Uterus (tissue), 4 donors: Measurements from ENCODE around the gene CDK4. TPM values are rescaled to one million over a fixed set of nuclear protein-coding genes. Genes with fewer than 3 reads are reported as not detected.

Experiments
- DNase-seq, 2 donors: peaks; one replicate each; pipeline ENCODE4 v3.0.0-alpha.2; 2019 to 2020
- H3K27ac ChIP-seq, 2 donors: fragments of 200-600 bp; sonication (generic); 1 replicate in 1 of 2; 2 replicates in 1 of 2; pipeline ENCODE4 v1.5.1; 2016 to 2018
- H3K27me3 ChIP-seq, 2 donors: fragments of 200-600 bp; sonication (generic); one replicate each; pipeline ENCODE4 v1.5.1; 2018 to 2019; ENCODE audit warnings: control low read depth in 1 of 2
- H3K36me3 ChIP-seq, 2 donors: fragments of 200-600 bp; sonication (generic); one replicate each; pipeline ENCODE4 v1.5.1; 2019; ENCODE audit warnings: control low read depth in 1 of 2
- H3K4me1 ChIP-seq, 2 donors: fragments of 200-600 bp; sonication (generic); one replicate each; pipeline ENCODE4 v1.5.1; 2018 to 2019; ENCODE audit warnings: control low read depth in 1 of 2
- H3K4me3 ChIP-seq, 2 donors: fragments of 200-600 bp; sonication (generic); 1 replicate in 1 of 2; 2 replicates in 1 of 2; pipeline ENCODE4 v1.5.1; 2018 to 2019; ENCODE audit warnings: mild to moderate bottlenecking in 1 of 2
- H3K9me3 ChIP-seq, 2 donors: fragments of 200-600 bp; sonication (generic); one replicate each; pipeline ENCODE4 v1.5.1; 2019; ENCODE audit warnings: control low read depth in 1 of 2
- CTCF ChIP-seq, 4 experiments: fragments of 200-600 bp in 2 of 4; fragments of 450-650 bp in 2 of 4; sonication (generic) in 2 of 4; IDR thresholded peaks; one replicate each; pipeline ENCODE4 v1.5.1; 2016 to 2019; ENCODE audit warnings: antibody characterized with exemption in 4 of 4, mild to moderate bottlenecking in 2 of 4, moderate library complexity in 1 of 4
- POLR2A ChIP-seq, 2 donors: fragments of 450-650 bp; IDR thresholded peaks; one replicate each; pipeline ENCODE4 v1.6.1; 2016; ENCODE audit warnings: antibody characterized with exemption in 2 of 2, mild to moderate bottlenecking in 1 of 2, moderate library complexity in 1 of 2
- intact Hi-C: fragments of 100-400 bp; cut with DNase I; formaldehyde crosslinking; loops from one replicate; pipeline ENCODE4 v1.15.1; 2023; ENCODE audit warnings: low total_unique reads
- total RNA-seq, 4 donors: library from RNA; depleted of rRNA in 3 of 4; stranded (reverse); fragments of >200 nt in 3 of 4; gene quantifications; one replicate each; pipeline versions ENCODE4 v1.1.0 to v1.2.4, GENCODE V29; 2014 to 2023
- donor health status: DM: yes; HTN: yes; CAD: no.

Gene CDK4
- total RNA-seq, 4 donors from 2014 or later, result 60.0 to 190 (median 110) TPM

DNA sequence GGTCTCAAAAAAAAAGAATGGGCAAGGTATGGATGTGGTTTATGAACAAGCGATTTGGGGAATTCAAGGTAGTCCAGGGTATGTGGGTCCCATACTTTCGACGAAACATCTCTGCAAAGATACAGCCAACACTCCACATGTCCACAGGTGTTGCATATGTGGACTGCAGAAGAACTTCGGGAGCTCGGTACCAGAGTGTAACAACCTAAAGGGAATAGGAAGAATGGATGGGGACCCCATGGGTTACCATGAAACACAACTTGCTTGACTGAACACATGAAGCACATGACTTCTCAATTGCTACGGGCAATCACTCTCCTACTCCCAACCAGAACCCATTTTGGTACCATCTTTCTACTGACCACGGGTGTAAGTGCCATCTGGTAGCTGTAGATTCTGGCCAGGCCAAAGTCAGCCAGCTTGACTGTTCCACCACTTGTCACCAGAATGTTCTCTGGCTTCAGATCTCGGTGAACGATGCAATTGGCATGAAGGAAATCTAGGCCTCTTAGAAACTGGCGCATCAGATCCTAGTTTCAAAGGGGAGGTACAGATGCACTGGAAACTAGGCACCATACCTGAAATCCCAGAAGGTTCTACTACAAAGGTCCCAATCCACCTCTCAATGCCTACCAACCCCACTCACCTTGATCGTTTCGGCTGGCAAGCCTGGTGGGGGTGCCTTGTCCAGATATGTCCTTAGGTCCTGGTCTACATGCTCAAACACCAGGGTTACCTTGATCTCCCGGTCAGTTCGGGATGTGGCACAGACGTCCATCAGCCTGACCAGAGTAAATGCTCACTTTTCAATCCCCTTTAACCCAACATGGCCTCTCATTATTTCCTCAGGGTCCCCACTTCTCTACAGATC is 1.3 kb downstream of the CDK4 start:
- H3K27ac ChIP-seq, result peak overlapping the region; percentile 87 to 91
- H3K36me3 ChIP-seq, result no peaks in the 10 kb centered on the region
- no peaks in the 10 kb centered on the region for H3K9me3 ChIP-seq
- H3K4me1 ChIP-seq, result peaks cover 0 to 14% of the 10 kb centered on the region in 2 donors
- no peak for TF ChIP-seq CTCF (IDR thresholded peaks at IDR 0.05)
- TF ChIP-seq POLR2A (IDR thresholded peaks at IDR 0.05), result no peak
- intact Hi-C loops, result no loop called here
- peak overlapping the region; percentile 90 to 92 for H3K4me3 ChIP-seq
- H3K27me3 ChIP-seq, result no peaks in the 10 kb centered on the region
- DNase-seq, result no peak

DNA sequence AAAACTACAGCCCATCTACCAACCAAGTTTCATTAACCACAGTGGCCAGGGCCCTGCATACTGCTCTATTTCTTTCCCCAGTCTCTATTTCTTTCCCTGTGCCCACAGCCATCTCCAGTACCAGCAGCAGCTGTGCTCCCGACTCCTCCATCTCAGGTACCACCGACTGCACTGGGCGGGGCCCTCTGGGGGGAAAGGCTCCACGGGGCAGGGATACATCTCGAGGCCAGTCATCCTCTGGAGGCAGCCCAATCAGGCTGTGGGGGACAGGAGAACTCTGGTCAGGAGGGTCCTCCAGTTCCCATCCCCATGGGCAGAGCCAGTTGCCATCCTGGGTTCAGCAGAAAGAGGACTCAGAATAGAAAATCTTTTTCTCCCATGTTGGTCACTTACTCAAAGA is 3.0 kb downstream of the CDK4 start:
- H3K4me1 ChIP-seq, result peaks cover 0 to 4% of the 10 kb centered on the region in 2 donors
- no peak for TF ChIP-seq POLR2A (IDR thresholded peaks at IDR 0.05)
- no peak for TF ChIP-seq CTCF (IDR thresholded peaks at IDR 0.05)
- intact Hi-C loops, result no loop called here
- H3K27me3 ChIP-seq, result no peaks in the 10 kb centered on the region
- H3K4me3 ChIP-seq, result no peak overlapping the region
- DNase-seq, result no peak
- no peaks in the 10 kb centered on the region for H3K36me3 ChIP-seq
- no peaks in the 10 kb centered on the region for H3K9me3 ChIP-seq
- no peak overlapping the region for H3K27ac ChIP-seq

DNA sequence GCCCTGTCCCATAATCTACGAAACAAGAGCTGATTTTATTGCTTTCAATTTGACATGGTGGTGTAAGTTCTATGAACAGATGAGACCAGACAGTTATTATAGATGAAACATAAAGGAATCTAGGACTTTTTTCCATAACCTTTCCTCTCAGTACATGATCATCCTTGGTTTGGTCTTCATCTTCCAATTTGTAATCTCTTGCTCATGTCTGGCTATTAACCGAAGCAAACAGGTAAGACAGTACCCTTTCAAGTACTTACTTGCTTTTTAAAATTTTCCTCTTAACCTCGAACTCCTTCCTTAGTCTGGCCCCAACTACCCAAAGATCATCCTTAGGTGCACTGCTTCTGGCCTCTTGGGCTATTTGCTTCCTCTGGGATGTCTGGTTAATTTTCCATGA is 6.1 kb downstream of the CDK4 start:
- Histone ChIP-seq H3K4me1 (no peaks in the 10 kb centered on the region), H3K9me3 (no peaks in the 10 kb centered on the region), H3K36me3 (no peaks in the 10 kb centered on the region), H3K27ac (no peak overlapping the region), H3K4me3 (no peak overlapping the region), H3K27me3 (no peaks in the 10 kb centered on the region)
- intact Hi-C loops, result no loop called here
- DNase-seq, result no peak
- TF ChIP-seq CTCF (IDR thresholded peaks at IDR 0.05) (no peak), POLR2A (IDR thresholded peaks at IDR 0.05) (no peak)

DNA sequence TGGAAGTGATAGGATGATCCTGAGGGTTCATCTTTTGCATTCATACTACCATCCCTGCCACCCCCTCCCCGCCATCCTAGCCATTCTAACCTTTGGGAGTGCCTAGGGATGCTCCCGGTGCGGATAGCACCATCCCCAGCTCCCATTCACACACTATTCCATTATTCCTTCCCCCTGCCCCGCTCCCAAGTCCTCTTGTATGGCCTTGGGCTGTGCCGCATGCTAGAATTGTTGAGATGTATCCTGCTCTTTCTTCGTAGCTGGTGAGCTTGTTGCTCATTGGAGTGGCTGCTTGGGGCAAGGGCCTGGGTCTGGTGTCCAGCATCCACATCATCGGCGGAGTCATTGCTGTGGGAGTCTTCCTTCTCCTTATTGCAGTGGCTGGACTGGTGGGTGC is 6.6 kb downstream of the CDK4 start:
- intact Hi-C loops, result no loop called here

More for the DNA sequence above, 6.6 kb downstream of the CDK4 start:
- Histone ChIP-seq H3K36me3 (no peaks in the 10 kb centered on the region), H3K4me3 (peak overlapping the region; percentile 82 to 96), H3K27me3 (no peaks in the 10 kb centered on the region), H3K4me1 (no peaks in the 10 kb centered on the region), H3K27ac (peak overlapping the region; percentile 97 to 98), H3K9me3 (no peaks in the 10 kb centered on the region)
- no peak for DNase-seq
- TF ChIP-seq CTCF (IDR thresholded peaks at IDR 0.05), result no peak
- no peak for TF ChIP-seq POLR2A (IDR thresholded peaks at IDR 0.05)
